Fibroblast of lung (primary cell): Measurements from ENCODE around the gene MESP1. TPM values are rescaled to one million over a fixed set of nuclear protein-coding genes. Genes with fewer than 3 reads are reported as not detected.
"Not testable (repeated sequence)": the region's sequence is repeated elsewhere in the genome, so short reads cannot be mapped to it uniquely, and the experiment has no call there.

Source experiments
- DNase-seq, 2 donors: peaks; one replicate each; pipeline versions ENCODE4 v3.0.0 to v3.0.0-alpha.2; 2010; ENCODE audit warnings: low read depth in 2 of 2
- H2AFZ ChIP-seq: 2 replicates; pipeline ENCODE4 v1.5.1; 2012; ENCODE audit warnings: low read length, control low read depth, inconsistent platforms
- H3K27ac ChIP-seq: 2 replicates; pipeline ENCODE4 v1.5.1; 2011; ENCODE audit warnings: low read length, control low read depth; ENCODE audit not compliant: insufficient read depth
- H3K27me3 ChIP-seq: 2 replicates; pipeline ENCODE4 v1.5.1; 2011; ENCODE audit warnings: mild to moderate bottlenecking, low read length; ENCODE audit not compliant: control insufficient read depth, insufficient read depth
- H3K36me3 ChIP-seq: 2 replicates; pipeline ENCODE4 v1.5.1; 2011; ENCODE audit warnings: low read length; ENCODE audit not compliant: control insufficient read depth, insufficient read depth
- H3K4me1 ChIP-seq: 2 replicates; pipeline ENCODE4 v1.5.1; 2011; ENCODE audit warnings: low read length; ENCODE audit not compliant: control insufficient read depth, insufficient read depth; ENCODE audit errors: extremely low read depth
- H3K4me2 ChIP-seq: 2 replicates; pipeline ENCODE4 v1.5.1; 2011; ENCODE audit warnings: low read length, control low read depth; ENCODE audit not compliant: insufficient read depth; ENCODE audit errors: extremely low read depth
- H3K4me3 ChIP-seq, 4 experiments: fragments of 200-600 bp in 1 of 4; sonication (generic) in 1 of 4; replicated peaks in 1 of 4; 2 replicates each; pipeline ENCODE4 v1.5.1; 2011 to 2016; ENCODE audit warnings: low read length in 4 of 4, low read depth in 3 of 4, mild to moderate bottlenecking in 3 of 4, control low read depth in 2 of 4, inconsistent platforms in 1 of 4, mixed read lengths in 1 of 4; ENCODE audit not compliant: insufficient read depth in 1 of 4; ENCODE audit errors: control extremely low read depth in 1 of 4
- H3K79me2 ChIP-seq: 2 replicates; pipeline ENCODE4 v1.5.1; 2012; ENCODE audit warnings: mild to moderate bottlenecking, low read length, inconsistent platforms; ENCODE audit not compliant: control insufficient read depth, insufficient read depth
- H3K9ac ChIP-seq: 2 replicates; pipeline ENCODE4 v1.5.1; 2011; ENCODE audit warnings: mild to moderate bottlenecking, low read length, control low read depth; ENCODE audit not compliant: insufficient read depth
- H3K9me3 ChIP-seq: 2 replicates; pipeline ENCODE4 v1.5.1; 2012; ENCODE audit warnings: low read depth, low read length; ENCODE audit not compliant: control insufficient read depth, insufficient read depth
- H4K20me1 ChIP-seq: 2 replicates; pipeline ENCODE4 v1.5.1; 2011; ENCODE audit warnings: low read length; ENCODE audit not compliant: control insufficient read depth, insufficient read depth; ENCODE audit errors: extremely low read depth
- CTCF ChIP-seq, 2 donors: IDR thresholded peaks in 1 of 2; conservative IDR thresholded peaks in 1 of 2; 1 replicate in 1 of 2; 2 replicates in 1 of 2; pipeline ENCODE4 v1.5.1; 2011 to 2012; ENCODE audit warnings: low read length in 2 of 2, control low read depth in 1 of 2, inconsistent platforms in 1 of 2, low read depth in 1 of 2, mild to moderate bottlenecking in 1 of 2
- EZH2 ChIP-seq: IDR thresholded peaks from 2 replicates; pipeline ENCODE4 v1.5.1; 2012; ENCODE audit warnings: low read length, control low read depth, mild to moderate bottlenecking; ENCODE audit errors: missing control alignments
- polyA plus RNA-seq, 2 donors: library from polyadenylated mRNA; depleted of rRNA in 1 of 2; stranded (reverse) in 1 of 2; unstranded in 1 of 2; fragments of >200 nt; gene quantifications; 2 replicates each; pipeline ENCODE4 v1.2.1, GENCODE V29; 2011 to 2012; ENCODE audit warnings: missing spikeins in 1 of 2
- total RNA-seq: library from RNA; depleted of rRNA; stranded (reverse); fragments of >200 nt; gene quantifications from 2 replicates; pipeline ENCODE4 v1.2.1, GENCODE V29; 2014

MESP1 gene
- total and polyA plus RNA-seq, 2 donors (not counting 1 experiment from before 2014, with no cell fraction given): 1.3 TPM; not detected in 1

GRCh38 chr15:89783861-89784685, 33.0 kb upstream of the MESP1 start:
- TF ChIP-seq EZH2 (no peak), CTCF (conservative IDR thresholded peaks at IDR 0.05 in 1 of 2, IDR thresholded peaks at IDR 0.05 in 1 of 2; ENCODE audit: low read depth in 1 of 2, low read length in 2 of 2) (no peak)
- no peak overlapping the region for H3K27ac ChIP-seq
- DNase-seq: no peak
- no peak overlapping the region for H3K9ac ChIP-seq
- no peaks in the 10 kb centered on the region for H4K20me1 ChIP-seq
- H2AFZ ChIP-seq: no peak overlapping the region
- no peak overlapping the region for H3K4me2 ChIP-seq
- no peak overlapping the region for H3K4me3 ChIP-seq
- H3K4me1 ChIP-seq: peaks cover 3% of the 10 kb centered on the region
- H3K36me3 ChIP-seq: peaks cover 6% of the 10 kb centered on the region
- H3K27me3 ChIP-seq: no peaks in the 10 kb centered on the region
- H3K79me2 ChIP-seq: no peaks in the 10 kb centered on the region
- H3K9me3 ChIP-seq: no peaks in the 10 kb centered on the region

GRCh38 chr15:89783111-89783860, 32.2 kb upstream of the MESP1 start:
- peak; percentile 61 to 70 for DNase-seq
- no peak overlapping the region for H2AFZ ChIP-seq

GRCh38 chr15:89782619-89782950, 31.5 kb upstream of the MESP1 start:
- not testable (repeated sequence) for H3K36me3 ChIP-seq, H3K27ac ChIP-seq

More at GRCh38 chr15:89783111-89783860, 32.2 kb upstream of the MESP1 start:
- no peak overlapping the region for H3K4me3 ChIP-seq
- TF ChIP-seq EZH2: no peak
- H3K9me3 ChIP-seq: no peaks in the 10 kb centered on the region
- peaks cover 5% of the 10 kb centered on the region for H3K36me3 ChIP-seq
- H3K79me2 ChIP-seq: no peaks in the 10 kb centered on the region
- no peak overlapping the region for H3K4me2 ChIP-seq
- H3K27me3 ChIP-seq: no peaks in the 10 kb centered on the region
- peaks cover 3% of the 10 kb centered on the region for H3K4me1 ChIP-seq
- H4K20me1 ChIP-seq: no peaks in the 10 kb centered on the region
- H3K9ac ChIP-seq: no peak overlapping the region
- peak overlapping the region; percentile 34 for H3K27ac ChIP-seq

More at GRCh38 chr15:89782619-89782950, 31.5 kb upstream of the MESP1 start:
- not testable (repeated sequence) for H3K9ac ChIP-seq, H3K4me2 ChIP-seq, H3K27me3 ChIP-seq, H3K9me3 ChIP-seq, H4K20me1 ChIP-seq, DNase-seq, H3K4me1 ChIP-seq, H3K79me2 ChIP-seq, H2AFZ ChIP-seq, H3K4me3 ChIP-seq
